ENCODE data around the gene MCF2L. TPM values are rescaled to one million over a fixed set of nuclear protein-coding genes. Genes with fewer than 3 reads are reported as not detected.

Gene MCF2L
- total RNA-seq, 4 donors from 2014 or later = 25.0 to 103 (median 61.0) TPM

GRCh38 chr13:113086031-113086750, 117.2 kb downstream of the MCF2L start:
- TF ChIP-seq CTCF (IDR thresholded peaks at IDR 0.05) = no peak
- TF ChIP-seq POLR2A (IDR thresholded peaks at IDR 0.05) = no peak
- intact Hi-C loops (cut with DNase I; ENCODE audit: low total_unique reads) = no loop called here
- Histone ChIP-seq H3K36me3 (no peaks in the 10 kb centered on the region), H3K4me1 (no peaks in the 10 kb centered on the region), H3K27ac (no peak overlapping the region), H3K27me3 (no peaks in the 10 kb centered on the region), H3K4me3 (no peak overlapping the region), H3K9me3 (no peaks in the 10 kb centered on the region)
- DNase-seq = no peak

- Histone ChIP-seq H3K4me3 (no peak overlapping the region), H3K4me1 (no peaks in the 10 kb centered on the region), H3K27ac (no peak overlapping the region), H3K9me3 (no peaks in the 10 kb centered on the region), H3K27me3 (no peaks in the 10 kb centered on the region), H3K36me3 (no peaks in the 10 kb centered on the region)
- no peak for DNase-seq
- TF ChIP-seq POLR2A (IDR thresholded peaks at IDR 0.05) (no peak), CTCF (IDR thresholded peaks at IDR 0.05) (no peak)
- intact Hi-C loops (cut with DNase I; ENCODE audit: low total_unique reads) = no loop called here
These were observed 118.2 kb downstream of the MCF2L start for GRCh38 chr13:113086991-113087922.

- no peak for TF ChIP-seq POLR2A (IDR thresholded peaks at IDR 0.05)
- no peak for TF ChIP-seq CTCF (IDR thresholded peaks at IDR 0.05)
- H3K4me3 ChIP-seq = no peak overlapping the region
- H3K36me3 ChIP-seq = no peaks in the 10 kb centered on the region
- H3K27ac ChIP-seq = no peak overlapping the region
- intact Hi-C loops (cut with DNase I; ENCODE audit: low total_unique reads) = no loop called here
- no peaks in the 10 kb centered on the region for H3K27me3 ChIP-seq
- H3K4me1 ChIP-seq = no peaks in the 10 kb centered on the region
- no peak for DNase-seq
- no peaks in the 10 kb centered on the region for H3K9me3 ChIP-seq
These were observed 119.1 kb downstream of the MCF2L start for GRCh38 chr13:113087923-113088690.

- H3K36me3 ChIP-seq = no peaks in the 10 kb centered on the region
- no peaks in the 10 kb centered on the region for H3K9me3 ChIP-seq
- TF ChIP-seq CTCF (IDR thresholded peaks at IDR 0.05) = no peak
- no peak for TF ChIP-seq POLR2A (IDR thresholded peaks at IDR 0.05)
- H3K4me3 ChIP-seq = no peak overlapping the region
- DNase-seq = no peak
- H3K4me1 ChIP-seq = no peaks in the 10 kb centered on the region
- H3K27me3 ChIP-seq = no peaks in the 10 kb centered on the region
- intact Hi-C loops (cut with DNase I; ENCODE audit: low total_unique reads) = no loop called here
- H3K27ac ChIP-seq = no peak overlapping the region
These were observed 119.6 kb downstream of the MCF2L start for GRCh38 chr13:113088691-113089020.
